ENCODE data around the gene ATP8A2.

DNA sequence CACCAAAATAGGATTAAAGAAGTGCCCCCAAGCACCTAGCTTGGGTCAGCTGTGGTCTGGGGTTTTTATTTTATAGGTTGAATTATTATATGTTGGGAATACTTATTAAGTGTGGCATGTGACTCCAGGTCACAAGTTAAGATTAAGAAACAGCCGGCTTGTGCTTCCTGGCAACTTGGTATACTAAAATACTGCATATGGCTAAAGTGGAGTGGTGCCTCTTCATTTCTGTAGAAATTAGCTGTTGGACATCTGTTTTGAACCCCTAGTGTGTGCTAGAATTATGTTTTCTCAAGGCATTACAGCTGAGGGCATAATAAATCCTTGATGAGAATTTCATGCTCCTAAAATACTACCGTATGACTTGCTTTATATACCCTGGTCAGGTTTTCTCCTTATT, 393.5 kb downstream of the ATP8A2 start:
- no peak for TF ChIP-seq ZNF274 (IDR thresholded peaks at IDR 0.05; ENCODE audit: low read depth, low read length)
- TF ChIP-seq SUZ12 (IDR thresholded peaks at IDR 0.05; ENCODE audit: extremely low read depth, insufficient read depth, insufficient read length): no peak
- no peak for TF ChIP-seq YY1 (IDR thresholded peaks at IDR 0.05; ENCODE audit: insufficient read depth, insufficient read length)

Measured in NT2/D1 (cell line).